Kidney (tissue), 14 donors: ENCODE results near the gene CNDP1. TPM values are rescaled to one million over a fixed set of nuclear protein-coding genes. Genes with fewer than 3 reads are reported as not detected.

Experiments
- DNase-seq, 5 donors: peaks; one replicate each; pipeline ENCODE4 v3.0.0-alpha.2; 2013 to 2020
- FAIRE-seq: peaks from 2 replicates; lab custom pipeline; 2012; peaks lifted over from hg19 to GRCh38; lab: Jason Lieb, UNC
- H3K27ac ChIP-seq, 2 donors: one replicate each; pipeline ENCODE4 v1.7.0; 2013; ENCODE audit warnings: low read depth in 2 of 2, low read length in 2 of 2, inconsistent platforms in 1 of 2
- H3K27me3 ChIP-seq: one replicate; pipeline ENCODE4 v1.7.1; 2013; ENCODE audit warnings: low read length, inconsistent platforms; ENCODE audit not compliant: control insufficient read depth, insufficient read depth
- H3K36me3 ChIP-seq, 3 donors: one replicate each; pipeline versions ENCODE4 v1.7.0 to v1.7.1; 2013; ENCODE audit warnings: low read length in 3 of 3, control low read depth in 1 of 3, inconsistent platforms in 1 of 3; ENCODE audit not compliant: insufficient read depth in 3 of 3, control insufficient read depth in 2 of 3
- H3K4me1 ChIP-seq, 3 donors: one replicate each; pipeline versions ENCODE4 v1.7.0 to v1.7.1; 2013; ENCODE audit warnings: low read length in 3 of 3, inconsistent platforms in 1 of 3, low read depth in 1 of 3; ENCODE audit not compliant: control insufficient read depth in 2 of 3, insufficient read depth in 2 of 3
- H3K4me3 ChIP-seq, 3 donors: one replicate each; pipeline versions ENCODE4 v1.7.0 to v1.8.1; 2013; ENCODE audit warnings: low read length in 3 of 3, control low read depth in 1 of 3, inconsistent platforms in 1 of 3
- H3K9ac ChIP-seq, 3 donors: one replicate each; pipeline versions ENCODE4 v1.7.0 to v1.7.1; 2013; ENCODE audit warnings: low read length in 3 of 3, control low read depth in 1 of 3, inconsistent platforms in 1 of 3
- H3K9me3 ChIP-seq, 3 donors: one replicate each; pipeline versions ENCODE4 v1.7.0 to v1.7.1; 2013; ENCODE audit warnings: low read length in 3 of 3, control low read depth in 1 of 3, inconsistent platforms in 1 of 3; ENCODE audit not compliant: control insufficient read depth in 2 of 3, insufficient read depth in 1 of 3
- CTCF ChIP-seq: IDR thresholded peaks from 3 replicates; pipeline ENCODE4 v1.5.1; 2012; ENCODE audit warnings: mild to moderate bottlenecking, moderate library complexity, borderline replicate concordance; ENCODE audit not compliant: insufficient read depth; ENCODE audit errors: extremely low read depth
- intact Hi-C: fragments of 100-400 bp; cut with DNase I; formaldehyde crosslinking; loops from one replicate; pipeline ENCODE4 v1.11.1; 2022
- polyA plus RNA-seq: library from polyadenylated mRNA; stranded (reverse); fragments of 350-450 nt; fragmentation: Illumina TruSeq; extraction: RNeasy Lipid Tissue Mini Kit (QIAGEN cat#74804); gene quantifications from one replicate; pipeline ENCODE4 v1.2.3, GENCODE V29; 2014; ENCODE audit warnings: low read depth, low replicate concordance; ENCODE audit not compliant: insufficient read depth
- total RNA-seq: library from RNA; stranded (reverse); fragmentation: NEBNext Ultra II Directional; extraction: Animal tissue kit (Norgen Biotek cat#: 25700); gene quantifications from one replicate; pipeline ENCODE4 v1.2.1, GENCODE V29; 2021
- donor health status: control.
- donor health status: control.
- donor health status: control.
- donor health status: control.
- donor health status: control.
- donor health status: DM: yes; HTN: yes; CAD: no.
- donor health status: Normal renal cell carcinoma (clear cell type).

The CNDP1 gene
- total and polyA plus RNA-seq, 2 donors from 2014 or later = 1.4 to 2.9 TPM

DNA sequence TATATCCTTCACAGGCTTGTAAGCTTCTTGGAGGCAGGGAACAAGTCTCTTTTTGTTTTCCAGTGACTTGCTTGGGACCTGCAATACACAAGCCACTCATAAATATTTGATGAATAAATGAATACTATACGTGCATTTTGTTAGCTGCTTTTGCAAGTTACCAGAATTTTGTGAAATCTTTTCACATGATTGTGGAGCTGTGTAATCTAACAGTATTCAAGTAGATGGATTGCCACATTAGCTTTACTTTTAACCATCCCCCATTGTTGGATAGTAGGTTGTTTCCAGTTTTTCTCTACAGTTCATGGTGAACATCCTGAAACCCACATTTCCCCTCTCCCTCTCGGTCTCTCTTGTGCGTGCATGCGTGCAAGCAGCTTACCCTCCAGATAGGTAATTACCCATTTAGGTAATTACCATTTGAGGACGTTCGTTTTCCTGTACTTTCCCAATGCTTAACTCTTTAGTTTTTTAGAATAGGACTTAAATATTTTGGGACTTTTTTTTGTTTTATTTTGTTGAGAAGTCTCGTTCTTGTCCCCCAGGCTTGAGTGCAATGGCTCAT, 75.8 kb downstream of the CNDP1 start:
- Histone ChIP-seq H3K4me3 (no peak overlapping the region), H3K9me3 (peaks cover 0 to 4% (median 0%) of the 10 kb centered on the region in 3 donors), H3K27ac (no peak overlapping the region), H3K4me1 (peaks cover 0 to 1% (median 0%) of the 10 kb centered on the region in 3 donors), H3K36me3 (no peaks in the 10 kb centered on the region), H3K9ac (no peak overlapping the region), H3K27me3 (no peaks in the 10 kb centered on the region)
- DNase-seq (no peak), FAIRE-seq (no peak)
- intact Hi-C loops = no loop called here
- no peak for TF ChIP-seq CTCF

DNA sequence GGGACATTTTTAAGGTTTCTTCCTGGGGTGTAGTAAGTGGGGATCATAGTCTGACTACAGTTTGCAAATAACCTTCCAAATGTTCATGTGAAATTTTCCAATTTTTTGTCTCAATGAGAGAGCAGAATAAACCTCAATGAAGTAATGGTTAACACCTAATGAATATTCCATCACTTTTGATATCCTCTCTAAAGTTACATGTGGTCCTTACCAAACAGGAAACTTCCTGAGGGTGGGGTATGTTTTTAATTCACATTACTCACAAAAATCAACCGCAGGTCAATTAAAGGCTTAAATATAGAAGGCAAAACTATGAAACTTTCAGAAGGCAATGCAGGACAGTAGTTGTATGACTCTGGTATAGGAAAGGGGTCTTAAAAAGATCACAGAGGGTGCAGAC, 76.6 kb downstream of the CNDP1 start:
- no peaks in the 10 kb centered on the region for H3K27me3 ChIP-seq
- FAIRE-seq (no peak), DNase-seq (no peak)
- no peak for TF ChIP-seq CTCF
- H3K27ac ChIP-seq = no peak overlapping the region
- no peaks in the 10 kb centered on the region for H3K36me3 ChIP-seq
- peaks cover 0 to 4% (median 0%) of the 10 kb centered on the region in 3 donors for H3K9me3 ChIP-seq
- no peaks in the 10 kb centered on the region for H3K4me1 ChIP-seq
- H3K9ac ChIP-seq = no peak overlapping the region
- H3K4me3 ChIP-seq = no peak overlapping the region
- intact Hi-C loops = no loop called here

- intact Hi-C loops = no loop called here
Measured at GRCh38 chr18:74611765-74612164, 77.5 kb downstream of the CNDP1 start.

More at GRCh38 chr18:74611765-74612164, 77.5 kb downstream of the CNDP1 start:
- Histone ChIP-seq H3K27ac (no peak overlapping the region), H3K4me3 (no peak overlapping the region), H3K4me1 (peaks cover 0 to under 1% (median 0%) of the 10 kb centered on the region in 3 donors), H3K27me3 (no peaks in the 10 kb centered on the region), H3K9ac (no peak overlapping the region), H3K36me3 (peaks cover 0 to under 1% (median 0%) of the 10 kb centered on the region in 3 donors), H3K9me3 (peaks cover 0 to 6% (median 2%) of the 10 kb centered on the region in 3 donors)
- TF ChIP-seq CTCF = no peak
- FAIRE-seq = no peak
- DNase-seq = no peak
